OCI-LY7 (cell line): ENCODE results near the gene CCT5. TPM values are rescaled to one million over a fixed set of nuclear protein-coding genes. Genes with fewer than 3 reads are reported as not detected.

Experiments used
- BruUV-seq: library from RNA; stranded (reverse); fragments of 400-500 nt; replicated peaks from 2 replicates; lab custom pipeline; 2021; lab: Mats Ljungman, UMichigan
- CTCF ChIA-PET: fragments of 300-600 bp; sonication (Branson Sonifier 250); formaldehyde crosslinking; loops from one replicate; lab custom pipeline; 2022; ENCODE audit warnings: antibody characterized with exemption; ENCODE audit not compliant: unreplicated experiment; lab: Charles Lee
- POLR2A ChIA-PET: fragments of 300-600 bp; sonication (Branson Sonifier 250); formaldehyde crosslinking; loops from one replicate; lab custom pipeline; 2022; ENCODE audit warnings: antibody characterized with exemption; lab: Charles Lee
- DNase-seq: peaks from one replicate; pipeline ENCODE4 v3.0.0-alpha.2; 2015; ENCODE audit warnings: low spot score
- H2AFZ ChIP-seq: fragments of 200-600 bp; sonication (generic), shearing (Covaris generic); 2 replicates; pipeline ENCODE4 v1.6.1; 2014; ENCODE audit warnings: mild to moderate bottlenecking, antibody characterized with exemption, low read length, moderate library complexity
- H3K27ac ChIP-seq: fragments of 200-600 bp; sonication (generic); 2 replicates; pipeline ENCODE4 v1.5.1; 2014; ENCODE audit warnings: mixed run types, low read depth, mild to moderate bottlenecking, moderate library complexity, low read length, inconsistent platforms; ENCODE audit not compliant: poor library complexity, severe bottlenecking
- H3K36me3 ChIP-seq: fragments of 200-600 bp; sonication (generic); 2 replicates; pipeline ENCODE4 v1.6.1; 2014; ENCODE audit warnings: mild to moderate bottlenecking, antibody characterized with exemption, low read length, moderate library complexity, mixed read lengths; ENCODE audit not compliant: insufficient read depth
- H3K4me1 ChIP-seq: fragments of 200-600 bp; sonication (generic); 2 replicates; pipeline ENCODE4 v1.5.1; 2014; ENCODE audit warnings: mild to moderate bottlenecking, low read length; ENCODE audit not compliant: insufficient read depth, poor library complexity, severe bottlenecking
- H3K4me2 ChIP-seq: fragments of 200-600 bp; sonication (generic); 2 replicates; pipeline ENCODE4 v1.6.1; 2014; ENCODE audit warnings: mild to moderate bottlenecking, low read length
- H3K4me3 ChIP-seq: fragments of 200-600 bp; sonication (generic); 2 replicates; pipeline ENCODE4 v1.5.1; 2014; ENCODE audit warnings: mild to moderate bottlenecking, low read depth, low read length; ENCODE audit not compliant: poor library complexity, severe bottlenecking
- H3K79me2 ChIP-seq: fragments of 200-600 bp; sonication (generic); 2 replicates; pipeline ENCODE4 v1.6.1; 2016; ENCODE audit warnings: low read depth, mild to moderate bottlenecking, low read length, moderate library complexity, mixed read lengths; ENCODE audit not compliant: insufficient read depth
- H3K9me2 ChIP-seq: fragments of 200-600 bp; sonication (generic); 2 replicates; pipeline ENCODE4 v1.6.1; 2016; ENCODE audit warnings: mild to moderate bottlenecking, low read length, mixed read lengths; ENCODE audit not compliant: insufficient read depth
- H3K9me3 ChIP-seq: fragments of 200-600 bp; sonication (generic); 2 replicates; pipeline ENCODE4 v1.6.1; 2014; ENCODE audit warnings: mild to moderate bottlenecking, mixed run types, low read length, mixed read lengths
- H4K20me1 ChIP-seq: fragments of 200-600 bp; sonication (generic); 2 replicates; pipeline ENCODE4 v1.6.1; 2014; ENCODE audit warnings: mild to moderate bottlenecking, antibody characterized with exemption, low read length, moderate library complexity, mixed read lengths; ENCODE audit not compliant: insufficient read depth
- EZH2phosphoT487 ChIP-seq: fragments of 200-600 bp; sonication (generic); IDR thresholded peaks from 2 replicates; pipeline ENCODE4 v1.6.1; 2018; ENCODE audit warnings: low read depth, borderline replicate concordance, mild to moderate bottlenecking, mixed run types, antibody characterized with exemption, low read length, moderate library complexity, mixed read lengths
- intact Hi-C: fragments of 100-400 bp; cut with micrococcal nuclease; formaldehyde crosslinking; loops from one replicate; pipeline ENCODE4 v1.10.0; 2022; ENCODE audit not compliant: unreplicated experiment
- total RNA-seq, 2 experiments: library from RNA; depleted of rRNA in 1 of 2; stranded (reverse); fragments of >200 nt in 1 of 2; shearing (Covaris generic) in 1 of 2; gene quantifications; 2 replicates each; pipeline ENCODE4 v1.2.3, GENCODE V29; 2014 to 2022
- TF ChIP-seq, protein P1 (sequence below): fragments of 200-600 bp; sonication (generic); conservative IDR thresholded peaks from 2 replicates; pipeline ENCODE4 v1.5.1; 2014; ENCODE audit warnings: mild to moderate bottlenecking, antibody characterized with exemption, low read length, moderate library complexity, mixed read lengths

The CCT5 gene
- total RNA-seq, 2 experiments from 2014 or later: 389 to 498 TPM

DNA sequence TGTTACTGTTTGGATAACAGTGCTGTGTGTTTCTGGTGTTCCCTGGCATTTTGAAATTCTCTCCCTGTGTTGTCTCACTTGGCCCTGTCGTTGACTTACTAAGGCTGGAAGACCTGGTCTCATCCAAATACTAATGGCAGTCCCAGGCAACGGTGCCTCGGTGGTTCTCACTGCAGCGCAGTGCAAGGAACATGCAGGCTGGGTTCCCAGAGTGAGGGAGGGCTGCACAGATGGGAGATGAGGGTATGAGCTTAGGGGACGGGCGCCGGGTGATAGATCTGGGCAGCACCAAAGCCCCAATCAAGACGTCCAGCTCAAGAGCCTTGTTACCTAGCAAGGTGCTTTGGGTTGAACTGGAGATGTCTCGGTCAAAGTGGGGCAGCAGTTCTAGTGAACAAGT, 11.0 kb downstream of the CCT5 start:
- TF ChIP-seq, protein P1, sequence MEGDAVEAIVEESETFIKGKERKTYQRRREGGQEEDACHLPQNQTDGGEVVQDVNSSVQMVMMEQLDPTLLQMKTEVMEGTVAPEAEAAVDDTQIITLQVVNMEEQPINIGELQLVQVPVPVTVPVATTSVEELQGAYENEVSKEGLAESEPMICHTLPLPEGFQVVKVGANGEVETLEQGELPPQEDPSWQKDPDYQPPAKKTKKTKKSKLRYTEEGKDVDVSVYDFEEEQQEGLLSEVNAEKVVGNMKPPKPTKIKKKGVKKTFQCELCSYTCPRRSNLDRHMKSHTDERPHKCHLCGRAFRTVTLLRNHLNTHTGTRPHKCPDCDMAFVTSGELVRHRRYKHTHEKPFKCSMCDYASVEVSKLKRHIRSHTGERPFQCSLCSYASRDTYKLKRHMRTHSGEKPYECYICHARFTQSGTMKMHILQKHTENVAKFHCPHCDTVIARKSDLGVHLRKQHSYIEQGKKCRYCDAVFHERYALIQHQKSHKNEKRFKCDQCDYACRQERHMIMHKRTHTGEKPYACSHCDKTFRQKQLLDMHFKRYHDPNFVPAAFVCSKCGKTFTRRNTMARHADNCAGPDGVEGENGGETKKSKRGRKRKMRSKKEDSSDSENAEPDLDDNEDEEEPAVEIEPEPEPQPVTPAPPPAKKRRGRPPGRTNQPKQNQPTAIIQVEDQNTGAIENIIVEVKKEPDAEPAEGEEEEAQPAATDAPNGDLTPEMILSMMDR: no peak
- no peak for TF ChIP-seq EZH2phosphoT487
- Histone ChIP-seq H3K9me3 (no peaks in the 10 kb centered on the region), H3K4me1 (no peaks in the 10 kb centered on the region), H3K36me3 (peaks cover 100% of the 10 kb centered on the region), H4K20me1 (peaks cover 17% of the 10 kb centered on the region), H2AFZ (no peak overlapping the region), H3K4me2 (no peak overlapping the region), H3K79me2 (peaks cover 16% of the 10 kb centered on the region; the same call in 1 of the 2 replicates), H3K4me3 (no peak overlapping the region), H3K27ac (no peak overlapping the region), H3K9me2 (no peaks in the 10 kb centered on the region)
- intact Hi-C loops: no loop called here
- BruUV-seq: no TSS peak
- no peak for DNase-seq
- POLR2A ChIA-PET: interaction anchor here (0.7 kb wide), 1 partner anchor 92 kb away, joined by 3 read pairs; no protein-coding TSS in a partner anchor
- CTCF ChIA-PET: interaction anchor here (0.9 kb wide), 1 partner anchor 10 kb away, joined by 4 read pairs; no protein-coding TSS in a partner anchor

DNA sequence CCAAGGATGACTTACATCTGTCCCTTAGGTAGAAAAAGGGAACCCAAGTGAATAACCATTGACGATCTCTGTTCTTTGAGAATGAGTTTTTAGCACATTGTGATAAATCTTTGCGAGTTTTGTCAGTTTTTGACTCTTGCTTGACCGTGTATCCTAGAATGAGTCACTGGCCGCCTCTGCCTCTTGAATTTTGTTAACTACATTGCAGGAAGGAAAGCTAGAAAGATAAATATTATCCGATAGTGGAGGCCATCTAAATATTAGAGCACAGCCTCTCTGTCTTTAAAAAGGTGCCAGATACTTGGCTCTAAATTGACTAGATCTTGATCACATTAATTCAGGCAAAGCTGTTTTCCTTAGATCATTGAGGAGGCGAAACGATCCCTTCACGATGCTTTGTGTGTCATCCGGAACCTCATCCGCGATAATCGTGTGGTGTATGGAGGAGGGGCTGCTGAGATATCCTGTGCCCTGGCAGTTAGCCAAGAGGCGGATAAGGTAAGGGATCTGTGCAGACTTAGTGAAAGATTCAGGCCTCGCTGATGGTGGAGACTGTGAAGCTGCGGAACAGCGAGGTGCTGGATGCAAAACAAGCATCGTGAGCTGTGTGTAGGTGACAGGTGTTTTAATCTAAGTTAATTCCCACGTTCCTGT, 12.2 kb downstream of the CCT5 start:
- no TSS peak for BruUV-seq
- Histone ChIP-seq H2AFZ (no peak overlapping the region), H3K4me2 (no peak overlapping the region), H4K20me1 (peaks cover 17% of the 10 kb centered on the region), H3K36me3 (peaks cover 97% of the 10 kb centered on the region), H3K27ac (no peak overlapping the region), H3K9me3 (no peaks in the 10 kb centered on the region), H3K4me1 (no peaks in the 10 kb centered on the region), H3K9me2 (no peaks in the 10 kb centered on the region), H3K79me2 (peaks cover 5% of the 10 kb centered on the region; the same call in 1 of the 2 replicates), H3K4me3 (no peak overlapping the region)
- intact Hi-C loops: no loop called here
- no peak for TF ChIP-seq EZH2phosphoT487
- TF ChIP-seq, protein P1: no peak
- ChIA-PET POLR2A (interaction anchor here (1.1 kb wide), 1 partner anchor 9 kb away, joined by 3 read pairs; no protein-coding TSS in a partner anchor), CTCF (no interaction called here)
- no peak for DNase-seq

DNA sequence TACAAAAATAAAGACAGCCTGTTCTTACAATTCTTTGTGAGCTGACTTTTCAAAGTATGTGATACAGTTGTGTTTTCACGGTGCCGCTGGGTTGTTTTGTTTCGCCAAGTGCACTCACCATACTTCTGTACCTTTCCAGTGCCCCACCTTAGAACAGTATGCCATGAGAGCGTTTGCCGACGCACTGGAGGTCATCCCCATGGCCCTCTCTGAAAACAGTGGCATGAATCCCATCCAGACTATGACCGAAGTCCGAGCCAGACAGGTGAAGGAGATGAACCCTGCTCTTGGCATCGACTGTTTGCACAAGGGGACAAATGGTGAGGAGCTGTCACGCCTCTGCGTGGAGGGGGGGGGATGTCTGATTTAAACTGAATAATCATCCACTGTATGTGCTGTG, 12.9 kb downstream of the CCT5 start:
- POLR2A ChIA-PET: interaction anchor here (0.9 to 1.1 kb wide), 4 partner anchors 10 to 423 kb away, joined by 3 to 5 read pairs (median 3); partner anchors contain the start of genes ATPSCKMT and CCT5
- no peak overlapping the region for H2AFZ ChIP-seq

More for the DNA sequence above, 12.9 kb downstream of the CCT5 start:
- Histone ChIP-seq H3K79me2 (no peaks in the 10 kb centered on the region), H3K9me2 (no peaks in the 10 kb centered on the region), H3K4me1 (no peaks in the 10 kb centered on the region), H3K4me2 (no peak overlapping the region), H3K4me3 (no peak overlapping the region), H3K9me3 (no peaks in the 10 kb centered on the region), H4K20me1 (peaks cover 12% of the 10 kb centered on the region), H3K27ac (no peak overlapping the region), H3K36me3 (peaks cover 90% of the 10 kb centered on the region)
- DNase-seq: no peak
- no TSS peak for BruUV-seq
- TF ChIP-seq, protein P1: no peak
- intact Hi-C loops: no loop called here
- CTCF ChIA-PET: no interaction called here
